ENCODE data around the gene RAB3IP.
"Not testable (repeated sequence)": the region's sequence is repeated elsewhere in the genome, so short reads cannot be mapped to it uniquely, and the experiment has no call there.

RAB3IP gene

GRCh38 chr12:69758105-69758504 lies 19.4 kb downstream of the RAB3IP start:
- DNase-seq = no peak

- DNase-seq = not testable (repeated sequence)
Observed at GRCh38 chr12:69759581-69759980, 20.9 kb downstream of the RAB3IP start.

GRCh38 chr12:69765515-69765914 lies 26.9 kb downstream of the RAB3IP start:
- DNase-seq = no peak

GRCh38 chr12:69766260-69766659 lies 27.6 kb downstream of the RAB3IP start:
- no peak for DNase-seq

GRCh38 chr12:69779928-69780327 lies 41.3 kb downstream of the RAB3IP start:
- peak; percentile 40 for DNase-seq

GRCh38 chr12:69783365-69783764 lies 44.7 kb downstream of the RAB3IP start:
- no peak for DNase-seq

GRCh38 chr12:69789351-69789750 lies 50.7 kb downstream of the RAB3IP start:
- no peak for DNase-seq

- DNase-seq = no peak
Observed at GRCh38 chr12:69792533-69792932, 53.9 kb downstream of the RAB3IP start.

GRCh38 chr12:69807101-69807897 lies 68.6 kb downstream of the RAB3IP start:
- DNase-seq = not testable (repeated sequence)

- no peak for DNase-seq
Observed at GRCh38 chr12:69810870-69811498, 72.3 kb downstream of the RAB3IP start.

- DNase-seq = no peak
Observed at GRCh38 chr12:69816082-69816481, 77.4 kb downstream of the RAB3IP start.

GRCh38 chr12:69821032-69821455 lies 82.4 kb downstream of the RAB3IP start:
- DNase-seq = no peak

GRCh38 chr12:69821456-69822159 lies 82.9 kb downstream of the RAB3IP start:
- peak; percentile 91 for DNase-seq

GRCh38 chr12:69822201-69822860 lies 83.7 kb downstream of the RAB3IP start:
- no peak for DNase-seq

GRCh38 chr12:69824028-69824427 lies 85.4 kb downstream of the RAB3IP start:
- no peak for DNase-seq

GRCh38 chr12:69824966-69825560 lies 86.4 kb downstream of the RAB3IP start, which contains the start of gene MYRFL:
MYRFL (plus strand) TSS chr12:69825227; CDS start chr12:69825518, 291 bp downstream.
- DNase-seq = no peak

GRCh38 chr12:69828897-69829296 lies 90.2 kb downstream of the RAB3IP start:
- DNase-seq = no peak

GRCh38 chr12:69833696-69834095 lies 95.0 kb downstream of the RAB3IP start:
- DNase-seq = no peak

- DNase-seq = no peak
Observed at GRCh38 chr12:69834147-69834546, 95.5 kb downstream of the RAB3IP start.

GRCh38 chr12:69834576-69834975 lies 95.9 kb downstream of the RAB3IP start:
- no peak for DNase-seq

GRCh38 chr12:69835081-69835480 lies 96.4 kb downstream of the RAB3IP start:
- no peak for DNase-seq

GRCh38 chr12:69836015-69836414 lies 97.4 kb downstream of the RAB3IP start:
- no peak for DNase-seq

GRCh38 chr12:69837191-69837590 lies 98.5 kb downstream of the RAB3IP start:
- DNase-seq = no peak

Measured in fibroblast of skin of right biceps (primary cell).